SU-DHL-6 (cell line): ENCODE results near the gene SPRY1.

Experiments
- H2AFZ ChIP-seq: fragments of 200-600 bp; sonication (generic); 2 replicates; pipeline ENCODE4 v1.6.1; 2014; ENCODE audit warnings: low read depth, mild to moderate bottlenecking, moderate library complexity, mixed read lengths, antibody characterized with exemption, low read length; ENCODE audit not compliant: severe bottlenecking
- H3F3A ChIP-seq: fragments of 200-600 bp; shearing (Covaris generic); 2 replicates; pipeline ENCODE4 v1.6.0; 2016; ENCODE audit warnings: antibody characterized with exemption, mild to moderate bottlenecking; ENCODE audit not compliant: insufficient read depth
- H3K27ac ChIP-seq: fragments of 200-600 bp; sonication (generic); 2 replicates; pipeline ENCODE4 v1.5.1; 2016; ENCODE audit warnings: low read depth, mild to moderate bottlenecking, low read length, moderate library complexity, mixed read lengths
- H3K27me3 ChIP-seq: fragments of 200-600 bp; sonication (generic), shearing (Covaris generic); 2 replicates; pipeline ENCODE4 v1.6.0; 2014; ENCODE audit warnings: mild to moderate bottlenecking, low read length
- H3K36me3 ChIP-seq: fragments of 200-600 bp; sonication (generic); 2 replicates; pipeline ENCODE4 v1.6.1; 2014; ENCODE audit warnings: mild to moderate bottlenecking, low read length, mixed read lengths
- H3K4me2 ChIP-seq: fragments of 300-600, 200-600 bp; shearing (Covaris generic), sonication (generic); 2 replicates; pipeline ENCODE4 v1.6.0; 2014; ENCODE audit warnings: low read length, low read depth, mild to moderate bottlenecking; ENCODE audit not compliant: poor library complexity, severe bottlenecking
- H3K4me3 ChIP-seq: fragments of 200-600 bp; sonication (generic); 2 replicates; pipeline ENCODE4 v1.5.1; 2014; ENCODE audit warnings: antibody characterized with exemption, low read length, mild to moderate bottlenecking, mixed read lengths; ENCODE audit not compliant: insufficient read depth, poor library complexity, severe bottlenecking
- H3K79me2 ChIP-seq: fragments of 200-600 bp; sonication (generic); 2 replicates; pipeline ENCODE4 v1.6.1; 2014; ENCODE audit warnings: mild to moderate bottlenecking, low read length, moderate library complexity; ENCODE audit not compliant: insufficient read depth
- H3K9ac ChIP-seq: fragments of 200-600 bp; sonication (generic); 2 replicates; pipeline ENCODE4 v1.7.0; 2014; ENCODE audit warnings: mild to moderate bottlenecking, low read length
- H3K9me2 ChIP-seq: fragments of 200-600 bp; sonication (generic); replicated peaks from 2 replicates; pipeline ENCODE4 v1.6.1; 2014; ENCODE audit warnings: low read length; ENCODE audit not compliant: insufficient read depth
- H3K9me3 ChIP-seq: fragments of 200-600 bp; sonication (generic); 2 replicates; pipeline ENCODE4 v1.6.1; 2014; ENCODE audit warnings: low read length, mixed read lengths; ENCODE audit not compliant: insufficient read depth
- H4K20me1 ChIP-seq: fragments of 200-600 bp; sonication (generic); 2 replicates; pipeline ENCODE4 v1.6.1; 2014; ENCODE audit warnings: low read depth, mild to moderate bottlenecking, antibody characterized with exemption, low read length, moderate library complexity, mixed read lengths
- EZH2phosphoT487 ChIP-seq: fragments of 200-600 bp; sonication (generic), shearing (Covaris generic); conservative IDR thresholded peaks from 2 replicates; pipeline ENCODE4 v1.6.1; 2018; ENCODE audit warnings: mild to moderate bottlenecking, antibody characterized with exemption, low read length, moderate library complexity, mixed read lengths
- TF ChIP-seq, protein P1 (sequence below): fragments of 200-600 bp; sonication (generic); IDR thresholded peaks from one replicate; pipeline ENCODE4 v1.5.1; 2017; ENCODE audit warnings: antibody characterized with exemption, mild to moderate bottlenecking, low read length, moderate library complexity; ENCODE audit not compliant: insufficient read depth, poor library complexity, severe bottlenecking

The SPRY1 gene

DNA sequence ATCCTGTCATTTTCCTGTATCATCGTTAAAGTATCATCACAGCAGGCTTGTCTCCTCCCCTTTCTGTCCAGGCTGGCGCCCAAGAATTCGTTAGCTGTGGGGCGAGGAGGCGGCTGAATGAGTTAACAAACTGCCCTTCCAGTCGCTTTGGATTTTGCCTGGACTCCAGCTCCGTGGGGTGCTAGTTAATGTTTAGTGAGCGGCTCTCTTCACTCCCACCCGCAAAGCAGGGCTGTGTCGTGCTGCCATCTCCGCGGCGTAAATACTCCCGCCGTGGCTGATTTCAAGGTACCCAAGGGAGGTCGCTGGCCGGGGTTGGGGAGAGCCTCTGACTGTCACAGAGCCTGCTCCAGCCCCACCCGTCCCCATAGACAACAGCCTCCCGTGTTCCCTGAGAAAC is 44.9 kb upstream of the SPRY1 start:
- Histone ChIP-seq H2AFZ (no peak overlapping the region), H3K36me3 (no peaks in the 10 kb centered on the region), H3K9me2 (no peaks in the 10 kb centered on the region), H3K9me3 (no peaks in the 10 kb centered on the region), H3K4me3 (no peak overlapping the region), H3K9ac (no peak overlapping the region), H3K79me2 (no peaks in the 10 kb centered on the region), H3F3A (no peaks in the 10 kb centered on the region), H4K20me1 (no peaks in the 10 kb centered on the region), H3K27me3 (no peaks in the 10 kb centered on the region), H3K4me2 (no peak overlapping the region), H3K27ac (no peak overlapping the region)
- TF ChIP-seq, protein P1, sequence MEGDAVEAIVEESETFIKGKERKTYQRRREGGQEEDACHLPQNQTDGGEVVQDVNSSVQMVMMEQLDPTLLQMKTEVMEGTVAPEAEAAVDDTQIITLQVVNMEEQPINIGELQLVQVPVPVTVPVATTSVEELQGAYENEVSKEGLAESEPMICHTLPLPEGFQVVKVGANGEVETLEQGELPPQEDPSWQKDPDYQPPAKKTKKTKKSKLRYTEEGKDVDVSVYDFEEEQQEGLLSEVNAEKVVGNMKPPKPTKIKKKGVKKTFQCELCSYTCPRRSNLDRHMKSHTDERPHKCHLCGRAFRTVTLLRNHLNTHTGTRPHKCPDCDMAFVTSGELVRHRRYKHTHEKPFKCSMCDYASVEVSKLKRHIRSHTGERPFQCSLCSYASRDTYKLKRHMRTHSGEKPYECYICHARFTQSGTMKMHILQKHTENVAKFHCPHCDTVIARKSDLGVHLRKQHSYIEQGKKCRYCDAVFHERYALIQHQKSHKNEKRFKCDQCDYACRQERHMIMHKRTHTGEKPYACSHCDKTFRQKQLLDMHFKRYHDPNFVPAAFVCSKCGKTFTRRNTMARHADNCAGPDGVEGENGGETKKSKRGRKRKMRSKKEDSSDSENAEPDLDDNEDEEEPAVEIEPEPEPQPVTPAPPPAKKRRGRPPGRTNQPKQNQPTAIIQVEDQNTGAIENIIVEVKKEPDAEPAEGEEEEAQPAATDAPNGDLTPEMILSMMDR, result no peak
- no peak for TF ChIP-seq EZH2phosphoT487

DNA sequence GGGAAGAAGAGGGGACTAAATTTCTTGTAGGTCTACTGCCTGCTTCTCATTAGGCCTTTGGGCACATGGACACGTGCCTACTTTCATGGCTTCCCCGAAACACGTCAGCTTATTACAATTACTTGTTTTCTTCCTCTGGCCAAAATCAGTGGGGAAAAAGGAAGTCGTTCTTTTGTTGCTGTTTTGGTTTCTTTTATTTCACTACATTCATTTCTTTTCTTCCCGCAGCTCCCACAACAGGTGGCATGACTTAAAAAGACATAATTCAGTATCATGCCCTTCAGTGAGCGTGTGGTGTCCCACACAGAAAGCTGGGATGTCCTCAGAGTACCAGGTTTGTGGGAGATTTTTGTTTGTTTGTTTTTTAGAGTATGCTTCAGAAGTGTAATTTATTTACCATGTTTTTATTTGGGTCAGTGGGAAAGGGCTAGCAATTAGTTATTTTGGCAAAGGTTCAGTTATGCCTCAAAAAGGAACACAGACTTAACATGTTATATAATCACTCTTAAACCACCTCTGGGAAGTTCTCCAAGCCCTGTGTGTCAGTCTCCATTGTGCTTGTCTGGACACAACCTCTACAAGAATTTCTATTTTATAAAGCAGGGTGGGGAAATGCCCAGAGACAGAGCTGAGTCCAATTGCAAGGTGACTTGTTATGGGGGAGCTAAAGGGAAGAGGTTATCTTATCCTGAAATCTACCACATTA is 44.2 kb upstream of the SPRY1 start:
- H3K27ac ChIP-seq, result no peak overlapping the region

DNA sequence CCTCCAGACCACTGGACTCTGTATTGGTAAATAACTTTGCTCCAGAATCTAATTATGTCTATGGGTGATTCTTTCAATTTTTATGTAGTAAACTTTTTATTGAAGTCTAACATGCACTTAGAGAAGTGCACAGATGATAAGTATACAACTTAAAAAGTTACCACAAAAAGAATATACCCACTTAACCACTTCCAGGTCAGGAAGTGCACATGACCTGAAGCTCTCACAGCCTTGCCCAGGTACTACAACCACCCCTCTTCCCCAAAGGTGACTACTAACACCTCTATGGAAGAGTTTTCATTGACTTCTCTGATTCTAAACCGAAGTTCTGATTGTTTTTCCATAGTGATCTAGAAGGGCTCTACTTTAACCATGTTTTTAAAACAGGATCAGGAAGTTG is 43.6 kb upstream of the SPRY1 start:
- H3K9me2 ChIP-seq, result no peaks in the 10 kb centered on the region
- H3K27ac ChIP-seq, result no peak overlapping the region
- H3K9me3 ChIP-seq, result no peaks in the 10 kb centered on the region
- H3K9ac ChIP-seq, result no peak overlapping the region
- H2AFZ ChIP-seq, result no peak overlapping the region
- H3F3A ChIP-seq, result no peaks in the 10 kb centered on the region
- H3K27me3 ChIP-seq, result no peaks in the 10 kb centered on the region
- H3K36me3 ChIP-seq, result no peaks in the 10 kb centered on the region
- H4K20me1 ChIP-seq, result no peaks in the 10 kb centered on the region
- no peaks in the 10 kb centered on the region for H3K79me2 ChIP-seq
- H3K4me3 ChIP-seq, result no peak overlapping the region
- TF ChIP-seq, protein P1, result no peak
- TF ChIP-seq EZH2phosphoT487, result no peak
- H3K4me2 ChIP-seq, result no peak overlapping the region

More for the DNA sequence above, 44.2 kb upstream of the SPRY1 start:
- H3F3A ChIP-seq, result no peaks in the 10 kb centered on the region
- H3K9ac ChIP-seq, result no peak overlapping the region
- H3K79me2 ChIP-seq, result no peaks in the 10 kb centered on the region
- no peak overlapping the region for H3K4me3 ChIP-seq
- no peak overlapping the region for H2AFZ ChIP-seq
- H3K36me3 ChIP-seq, result no peaks in the 10 kb centered on the region
- H3K9me2 ChIP-seq, result no peaks in the 10 kb centered on the region
- no peaks in the 10 kb centered on the region for H3K9me3 ChIP-seq
- TF ChIP-seq, protein P1, result no peak
- TF ChIP-seq EZH2phosphoT487, result no peak
- H3K27me3 ChIP-seq, result no peaks in the 10 kb centered on the region
- no peak overlapping the region for H3K4me2 ChIP-seq
- no peaks in the 10 kb centered on the region for H4K20me1 ChIP-seq
